Measurements from ENCODE around the gene SEMA6D. TPM values are rescaled to one million over a fixed set of nuclear protein-coding genes. Genes with fewer than 3 reads are reported as not detected.

SEMA6D gene
- polyA plus RNA-seq, 1 donor (not counting 4 experiments of a cell fraction or from before 2014, with no cell fraction given): 0.67 TPM

- H3K27me3 ChIP-seq (ENCODE audit: control insufficient read depth, extremely low read depth, insufficient read depth, low read length): no peaks in the 10 kb centered on the region
- no peak overlapping the region for H3K27ac ChIP-seq (ENCODE audit: control insufficient read depth, insufficient read depth, low read length)
- no peaks in the 10 kb centered on the region for H4K20me1 ChIP-seq (ENCODE audit: control insufficient read depth, extremely low read depth, insufficient read depth, low read length)
- DNase-seq (ENCODE audit: low read depth, low spot score) (no peak), FAIRE-seq (no peak)
- no peaks in the 10 kb centered on the region for H3K36me3 ChIP-seq (ENCODE audit: control insufficient read depth in 2 of 2, extremely low read depth in 1 of 2, insufficient read depth in 2 of 2, low read length in 2 of 2)
- no peaks in the 10 kb centered on the region for H3K4me1 ChIP-seq (ENCODE audit: control insufficient read depth, extremely low read depth, insufficient read depth, low read length)
- TF ChIP-seq, protein P1, sequence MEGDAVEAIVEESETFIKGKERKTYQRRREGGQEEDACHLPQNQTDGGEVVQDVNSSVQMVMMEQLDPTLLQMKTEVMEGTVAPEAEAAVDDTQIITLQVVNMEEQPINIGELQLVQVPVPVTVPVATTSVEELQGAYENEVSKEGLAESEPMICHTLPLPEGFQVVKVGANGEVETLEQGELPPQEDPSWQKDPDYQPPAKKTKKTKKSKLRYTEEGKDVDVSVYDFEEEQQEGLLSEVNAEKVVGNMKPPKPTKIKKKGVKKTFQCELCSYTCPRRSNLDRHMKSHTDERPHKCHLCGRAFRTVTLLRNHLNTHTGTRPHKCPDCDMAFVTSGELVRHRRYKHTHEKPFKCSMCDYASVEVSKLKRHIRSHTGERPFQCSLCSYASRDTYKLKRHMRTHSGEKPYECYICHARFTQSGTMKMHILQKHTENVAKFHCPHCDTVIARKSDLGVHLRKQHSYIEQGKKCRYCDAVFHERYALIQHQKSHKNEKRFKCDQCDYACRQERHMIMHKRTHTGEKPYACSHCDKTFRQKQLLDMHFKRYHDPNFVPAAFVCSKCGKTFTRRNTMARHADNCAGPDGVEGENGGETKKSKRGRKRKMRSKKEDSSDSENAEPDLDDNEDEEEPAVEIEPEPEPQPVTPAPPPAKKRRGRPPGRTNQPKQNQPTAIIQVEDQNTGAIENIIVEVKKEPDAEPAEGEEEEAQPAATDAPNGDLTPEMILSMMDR (optimal IDR thresholded peaks at IDR 0.05 in 1 of 3, IDR thresholded peaks at IDR 0.05 in 1 of 3, conservative IDR thresholded peaks at IDR 0.05 in 1 of 3; ENCODE audit: extremely low read depth in 1 of 3, insufficient read depth in 2 of 3, low read length in 3 of 3): no peak
- no peak for TF ChIP-seq EZH2 (IDR thresholded peaks at IDR 0.05; ENCODE audit: low read length)
- H3K4me3 ChIP-seq (ENCODE audit: control insufficient read depth in 2 of 3, extremely low read depth in 1 of 3, insufficient read depth in 2 of 3, low read depth in 1 of 3, low read length in 3 of 3): no peak overlapping the region
- H3K9me1 ChIP-seq (ENCODE audit: control insufficient read depth, extremely low read depth, insufficient read depth, low read length): no peaks in the 10 kb centered on the region
- H2AFZ ChIP-seq (ENCODE audit: control insufficient read depth, low read length): no peak overlapping the region
- dilution Hi-C loops (cut with MboI; ENCODE audit: extremely low pct_ligation_motif_present, low sequenced_read_pairs): no loop called here
- H3K9me3 ChIP-seq (ENCODE audit: control insufficient read depth, low read depth, low read length): no peaks in the 10 kb centered on the region
- H3K9ac ChIP-seq (ENCODE audit: control insufficient read depth, extremely low read depth, insufficient read depth, low read length): no peak overlapping the region
- H3K79me2 ChIP-seq (ENCODE audit: control insufficient read depth, insufficient read depth, low read length): no peaks in the 10 kb centered on the region
- no peak overlapping the region for H3K4me2 ChIP-seq (ENCODE audit: control insufficient read depth, extremely low read depth, insufficient read depth, low read depth, low read length)
Measured at GRCh38 chr15:47743886-47744285, 26.6 kb downstream of the SEMA6D start.

DNA sequence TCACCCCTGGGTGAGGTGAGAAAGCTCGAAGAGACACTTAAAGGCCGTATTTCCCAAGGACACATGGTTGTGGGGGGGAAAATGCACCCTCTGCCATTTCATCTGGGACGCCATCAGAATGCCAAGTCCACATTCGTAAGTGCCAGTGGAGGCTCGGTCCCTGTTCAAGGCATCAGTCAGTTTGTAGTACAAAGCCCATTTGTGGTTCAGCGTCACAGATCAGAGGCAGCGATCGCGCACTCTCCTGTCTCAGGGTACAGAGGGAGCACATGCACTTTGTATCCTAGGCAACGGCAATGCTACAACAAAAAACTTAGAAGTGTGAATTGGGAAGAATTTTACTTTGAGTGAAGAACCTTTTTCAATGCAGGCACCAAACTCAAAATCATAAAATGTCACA lies 27.2 kb downstream of the SEMA6D start:
- no peaks in the 10 kb centered on the region for H3K4me1 ChIP-seq (ENCODE audit: control insufficient read depth, extremely low read depth, insufficient read depth, low read length)
- H3K27me3 ChIP-seq (ENCODE audit: control insufficient read depth, extremely low read depth, insufficient read depth, low read length): no peaks in the 10 kb centered on the region
- H3K9ac ChIP-seq (ENCODE audit: control insufficient read depth, extremely low read depth, insufficient read depth, low read length): no peak overlapping the region
- TF ChIP-seq, protein P1 (optimal IDR thresholded peaks at IDR 0.05 in 1 of 3, IDR thresholded peaks at IDR 0.05 in 1 of 3, conservative IDR thresholded peaks at IDR 0.05 in 1 of 3; ENCODE audit: extremely low read depth in 1 of 3, insufficient read depth in 2 of 3, low read length in 3 of 3): no peak
- TF ChIP-seq EZH2 (IDR thresholded peaks at IDR 0.05; ENCODE audit: low read length): no peak
- no peaks in the 10 kb centered on the region for H3K79me2 ChIP-seq (ENCODE audit: control insufficient read depth, insufficient read depth, low read length)
- dilution Hi-C loops (cut with MboI; ENCODE audit: extremely low pct_ligation_motif_present, low sequenced_read_pairs): no loop called here
- DNase-seq (ENCODE audit: low read depth, low spot score): no peak
- no peak for FAIRE-seq
- H4K20me1 ChIP-seq (ENCODE audit: control insufficient read depth, extremely low read depth, insufficient read depth, low read length): no peaks in the 10 kb centered on the region
- H3K9me1 ChIP-seq (ENCODE audit: control insufficient read depth, extremely low read depth, insufficient read depth, low read length): no peaks in the 10 kb centered on the region
- H3K4me2 ChIP-seq (ENCODE audit: control insufficient read depth, extremely low read depth, insufficient read depth, low read depth, low read length): no peak overlapping the region
- no peaks in the 10 kb centered on the region for H3K36me3 ChIP-seq (ENCODE audit: control insufficient read depth in 2 of 2, extremely low read depth in 1 of 2, insufficient read depth in 2 of 2, low read length in 2 of 2)
- no peak overlapping the region for H2AFZ ChIP-seq (ENCODE audit: control insufficient read depth, low read length)
- H3K27ac ChIP-seq (ENCODE audit: control insufficient read depth, insufficient read depth, low read length): no peak overlapping the region
- no peaks in the 10 kb centered on the region for H3K9me3 ChIP-seq (ENCODE audit: control insufficient read depth, low read depth, low read length)
- no peak overlapping the region for H3K4me3 ChIP-seq (ENCODE audit: control insufficient read depth in 2 of 3, extremely low read depth in 1 of 3, insufficient read depth in 2 of 3, low read depth in 1 of 3, low read length in 3 of 3)
